ENCODE results near the gene ZBTB8OS. TPM values are rescaled to one million over a fixed set of nuclear protein-coding genes. Genes with fewer than 3 reads are reported as not detected.

The ZBTB8OS gene
- total RNA-seq, 4 donors from 2014 or later = 2.6 to 37.2 (median 13.9) TPM

Small RNAs within 50 kb of the gene (small RNA-seq; reads per million reads assigned to genes)
- not detected for gene RF00019

Other genes starting within 250 kb of the ZBTB8OS start
- 1 to 10 TPM in 1 of 4 donors, under 1 TPM in 1, not detected in 2; 0.06 to 3.6 TPM for gene ZBTB8B, start 185.5 kb downstream of the ZBTB8OS start, total RNA-seq
- gene ZBTB8A, start 111.1 kb downstream of the ZBTB8OS start, total RNA-seq = 10 to 100 TPM in 3 of 4 donors, 1 to 10 TPM in 1; 4.1 to 42.2 (median 17.2) TPM
- gene RBBP4, start 658 bp upstream of the ZBTB8OS start, total RNA-seq = 100 to 1,000 TPM in 3 of 4 donors, 10 to 100 TPM in 1; 76.1 to 258 (median 193) TPM
- 10 to 100 TPM in 3 of 4 donors, 1 to 10 TPM in 1; 4.7 to 61.0 (median 18.1) TPM for gene SYNC, start 52.2 kb upstream of the ZBTB8OS start, total RNA-seq
- gene YARS1, start 166.8 kb upstream of the ZBTB8OS start, total RNA-seq = 10 to 100 TPM; 15.9 to 67.7 (median 30.4) TPM
- 100 to 1,000 TPM in 1 of 4 donors, 10 to 100 TPM in 3; 50.2 to 168 (median 76.4) TPM for gene S100PBP, start 167.1 kb upstream of the ZBTB8OS start, total RNA-seq
- 10 to 100 TPM in 1 of 4 donors, 1 to 10 TPM in 2, not detected in 1; 1.2 to 71.1 (median 3.7) TPM for gene FNDC5, start 220.4 kb upstream of the ZBTB8OS start, total RNA-seq
- under 1 TPM in 2 of 4 donors, not detected in 2; 0.76 to 0.79 TPM for gene HPCA, start 235.9 kb upstream of the ZBTB8OS start, total RNA-seq

Data from uterus (tissue), 4 donors.